GM23338 (cell line): ENCODE results near the gene MTX3. TPM values are rescaled to one million over a fixed set of nuclear protein-coding genes. Genes with fewer than 3 reads are reported as not detected.

Experiments used
- ATAC-seq: fragments of 200-7000 bp; cut with Tn5 transposase; 3 replicates; pipeline ENCODE4 v1.9.1; 2020
- DNase-seq: peaks from one replicate; pipeline ENCODE4 v3.0.0-alpha.2; 2015; ENCODE audit warnings: low spot score
- H2AFZ ChIP-seq: fragments of 200-600 bp; sonication (generic); 2 replicates; pipeline ENCODE4 v1.8.0; 2016; ENCODE audit warnings: antibody characterized with exemption, mild to moderate bottlenecking, moderate library complexity
- H3F3A ChIP-seq: fragments of 200-600 bp; sonication (generic); replicated peaks from 2 replicates; pipeline ENCODE4 v1.8.0; 2017; ENCODE audit warnings: antibody characterized with exemption, mixed run types, low read depth
- H3K27ac ChIP-seq: fragments of 200-600 bp; sonication (generic); 2 replicates; pipeline ENCODE4 v1.6.1; 2016; ENCODE audit warnings: low read depth
- H3K27me3 ChIP-seq: fragments of 200-600 bp; sonication (generic); 2 replicates; pipeline ENCODE4 v1.8.0; 2016; ENCODE audit warnings: mild to moderate bottlenecking, mixed run types, moderate library complexity; ENCODE audit not compliant: insufficient read depth
- H3K36me3 ChIP-seq: fragments of 200-600 bp; sonication (generic); 2 replicates; pipeline ENCODE4 v1.8.0; 2016; ENCODE audit warnings: mild to moderate bottlenecking; ENCODE audit not compliant: insufficient read depth
- H3K4me1 ChIP-seq: fragments of 200-600 bp; sonication (generic); 2 replicates; pipeline ENCODE4 v1.8.0; 2016; ENCODE audit warnings: mild to moderate bottlenecking, moderate library complexity; ENCODE audit not compliant: insufficient read depth
- H3K4me2 ChIP-seq: fragments of 200-600 bp; sonication (generic); 2 replicates; pipeline ENCODE4 v1.7.1; 2017; ENCODE audit warnings: mixed run types
- H3K4me3 ChIP-seq: fragments of 200-600 bp; sonication (generic); 2 replicates; pipeline ENCODE4 v1.6.1; 2016; ENCODE audit warnings: mixed run types
- H3K79me2 ChIP-seq: fragments of 200-600 bp; sonication (generic); replicated peaks from 2 replicates; pipeline ENCODE4 v1.8.0; 2017; ENCODE audit warnings: mild to moderate bottlenecking; ENCODE audit not compliant: insufficient read depth
- H3K9me2 ChIP-seq: fragments of 200-600 bp; sonication (generic); 2 replicates; pipeline ENCODE4 v1.8.0; 2017; ENCODE audit not compliant: insufficient read depth
- H4K20me1 ChIP-seq: fragments of 200-600 bp; sonication (generic); replicated peaks from 2 replicates; pipeline ENCODE4 v1.8.0; 2017; ENCODE audit warnings: mild to moderate bottlenecking; ENCODE audit not compliant: insufficient read depth
- H3K27ac Mint-ChIP-seq: 2 replicates; pipeline ENCODE4 v1.8.0; 2020; ENCODE audit warnings: inconsistent platforms, mild to moderate bottlenecking, moderate library complexity, mixed read lengths
- H3K27me3 Mint-ChIP-seq: 3 replicates; pipeline ENCODE4 v1.8.0; 2022; ENCODE audit warnings: low read depth, mild to moderate bottlenecking, moderate library complexity, mixed read lengths, inconsistent platforms; ENCODE audit not compliant: insufficient read depth, poor library complexity
- H3K36me3 Mint-ChIP-seq: 3 replicates; pipeline ENCODE4 v1.8.0; 2021; ENCODE audit warnings: low read depth, mild to moderate bottlenecking, inconsistent platforms, moderate library complexity, mixed read lengths
- H3K4me1 Mint-ChIP-seq: 3 replicates; pipeline ENCODE4 v1.8.0; 2020; ENCODE audit warnings: mild to moderate bottlenecking, inconsistent platforms, mixed read lengths
- H3K4me3 Mint-ChIP-seq: 3 replicates; pipeline ENCODE4 v1.8.0; 2021; ENCODE audit warnings: moderate library complexity, mild to moderate bottlenecking, inconsistent platforms, mixed read lengths
- H3K9me3 Mint-ChIP-seq: 3 replicates; pipeline ENCODE4 v1.8.0; 2020; ENCODE audit warnings: moderate library complexity, mild to moderate bottlenecking, inconsistent platforms, mixed read lengths
- CREB1 ChIP-seq: fragments of 250-450 bp; sonication (Bioruptor Pico); IDR thresholded peaks from 2 replicates; pipeline ENCODE4 v1.5.0; 2020; ENCODE audit warnings: low read depth, mild to moderate bottlenecking, moderate library complexity
- EZH2 ChIP-seq: fragments of 200-600 bp; sonication (generic); IDR thresholded peaks from one replicate; pipeline ENCODE4 v1.8.0; 2017; ENCODE audit warnings: antibody characterized with exemption, mild to moderate bottlenecking, low read depth; ENCODE audit not compliant: unreplicated experiment
- EZH2phosphoT487 ChIP-seq: fragments of 200-600 bp; sonication (generic); IDR thresholded peaks from one replicate; pipeline ENCODE4 v1.8.1; 2018; ENCODE audit warnings: antibody characterized with exemption; ENCODE audit not compliant: unreplicated experiment
- JUNB ChIP-seq: IDR thresholded peaks from one replicate; pipeline ENCODE4 v1.6.1; 2016; ENCODE audit warnings: antibody characterized with exemption; ENCODE audit not compliant: unreplicated experiment
- NANOG ChIP-seq: IDR thresholded peaks from 2 replicates; pipeline ENCODE4 v1.6.1; 2016; ENCODE audit warnings: antibody characterized with exemption, borderline replicate concordance
- POLR2AphosphoS5 ChIP-seq: IDR thresholded peaks from 2 replicates; pipeline ENCODE4 v1.6.1; 2016; ENCODE audit warnings: antibody characterized with exemption, low read depth
- STAT1 ChIP-seq: IDR thresholded peaks from one replicate; pipeline ENCODE4 v1.6.1; 2016; ENCODE audit warnings: antibody characterized with exemption; ENCODE audit not compliant: unreplicated experiment
- ZNF114 ChIP-seq: fragments of 250-450 bp; sonication (Bioruptor Pico); IDR thresholded peaks from 2 replicates; pipeline ENCODE4 v1.5.0; 2020; ENCODE audit warnings: mild to moderate bottlenecking, moderate library complexity
- ZNF331 ChIP-seq: fragments of 250-450 bp; sonication (Bioruptor Pico); IDR thresholded peaks from 2 replicates; pipeline ENCODE4 v1.5.0; 2020; ENCODE audit warnings: low read depth, mild to moderate bottlenecking, moderate library complexity
- polyA plus RNA-seq: library from polyadenylated mRNA; unstranded; fragments of >200 nt; fragmentation: Nextera tagmentation; extraction: Ambion mirVana; gene quantifications from 2 replicates; pipeline ENCODE4 v1.2.1, GENCODE V29; 2016
- total RNA-seq: library from RNA; depleted of rRNA; stranded (reverse); fragments of >200 nt; shearing (Covaris generic); gene quantifications from 2 replicates; pipeline ENCODE4 v1.2.3, GENCODE V29; 2014
- TF ChIP-seq, protein P1 (sequence below): IDR thresholded peaks from one replicate; pipeline ENCODE4 v1.6.1; 2018; ENCODE audit warnings: antibody characterized with exemption; ENCODE audit not compliant: unreplicated experiment
- TF ChIP-seq, protein P2 (sequence below), 2 experiments: fragments of 200-600 bp in 1 of 2; sonication (generic) in 1 of 2; conservative IDR thresholded peaks; 2 replicates each; pipeline versions ENCODE4 v1.5.1 to v1.6.1; 2016 to 2017; ENCODE audit warnings: antibody characterized with exemption in 2 of 2, low read depth in 2 of 2, mild to moderate bottlenecking in 2 of 2, moderate library complexity in 1 of 2
- TF ChIP-seq, protein P3 (sequence below): IDR thresholded peaks from 2 replicates; pipeline ENCODE4 v1.6.1; 2016; ENCODE audit warnings: antibody characterized with exemption
- TF ChIP-seq, protein P4 (sequence below): fragments of 250-450 bp; sonication (Bioruptor Pico); IDR thresholded peaks from 2 replicates; pipeline ENCODE4 v1.5.0; 2020; ENCODE audit warnings: mild to moderate bottlenecking, moderate library complexity

Gene MTX3
- total and polyA plus RNA-seq, 2 experiments from 2014 or later = 11.3 to 33.8 TPM

DNA sequence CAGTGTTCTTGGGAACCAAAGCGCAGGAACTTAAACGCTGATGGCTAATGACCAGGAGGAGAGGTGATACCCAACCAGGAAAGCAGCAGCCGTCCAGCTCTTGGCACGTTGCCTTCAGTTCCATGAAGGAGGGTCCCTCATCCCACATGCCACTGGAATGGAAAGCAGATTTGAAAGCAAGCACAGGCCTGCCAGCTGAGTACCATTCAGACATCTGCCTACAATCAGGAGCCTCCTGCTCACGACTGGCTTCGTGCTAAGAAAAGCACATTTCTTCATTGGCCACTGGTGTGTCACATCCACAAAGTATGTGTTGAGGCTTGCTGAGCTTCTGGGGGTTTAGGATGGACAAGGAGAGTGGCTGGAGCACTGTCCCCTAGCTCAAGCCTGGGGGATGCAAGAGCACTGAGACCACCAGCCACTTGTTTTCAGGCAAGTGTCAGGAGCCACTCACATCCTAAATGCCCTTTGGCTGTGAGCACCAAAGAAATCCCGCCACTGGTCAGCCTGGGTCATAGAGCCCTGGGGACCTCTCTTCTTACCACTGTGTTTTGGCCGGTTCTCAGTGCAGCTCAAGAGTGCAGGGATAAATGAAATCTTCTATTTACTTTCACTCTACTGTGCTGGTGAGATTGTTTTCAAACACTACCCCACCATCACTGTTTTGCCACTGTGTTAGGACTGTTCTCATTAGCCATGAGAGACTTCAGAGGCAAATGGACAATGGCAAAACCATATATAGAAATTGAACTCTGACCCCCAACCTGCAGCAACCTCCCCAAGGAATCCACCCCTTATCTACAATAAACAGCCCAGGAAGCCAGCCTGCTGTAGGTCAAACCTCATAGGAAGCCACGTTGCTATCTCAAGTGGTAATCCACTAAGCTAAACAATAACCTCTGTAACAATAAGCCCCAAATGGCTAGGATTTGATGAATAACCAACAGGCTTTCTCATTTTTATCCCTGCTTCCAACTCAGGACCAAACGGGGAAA lies 58.3 kb downstream of the MTX3 start:
- no peaks in the 10 kb centered on the region for H3K4me1 Mint-ChIP-seq
- TF ChIP-seq, protein P1, sequence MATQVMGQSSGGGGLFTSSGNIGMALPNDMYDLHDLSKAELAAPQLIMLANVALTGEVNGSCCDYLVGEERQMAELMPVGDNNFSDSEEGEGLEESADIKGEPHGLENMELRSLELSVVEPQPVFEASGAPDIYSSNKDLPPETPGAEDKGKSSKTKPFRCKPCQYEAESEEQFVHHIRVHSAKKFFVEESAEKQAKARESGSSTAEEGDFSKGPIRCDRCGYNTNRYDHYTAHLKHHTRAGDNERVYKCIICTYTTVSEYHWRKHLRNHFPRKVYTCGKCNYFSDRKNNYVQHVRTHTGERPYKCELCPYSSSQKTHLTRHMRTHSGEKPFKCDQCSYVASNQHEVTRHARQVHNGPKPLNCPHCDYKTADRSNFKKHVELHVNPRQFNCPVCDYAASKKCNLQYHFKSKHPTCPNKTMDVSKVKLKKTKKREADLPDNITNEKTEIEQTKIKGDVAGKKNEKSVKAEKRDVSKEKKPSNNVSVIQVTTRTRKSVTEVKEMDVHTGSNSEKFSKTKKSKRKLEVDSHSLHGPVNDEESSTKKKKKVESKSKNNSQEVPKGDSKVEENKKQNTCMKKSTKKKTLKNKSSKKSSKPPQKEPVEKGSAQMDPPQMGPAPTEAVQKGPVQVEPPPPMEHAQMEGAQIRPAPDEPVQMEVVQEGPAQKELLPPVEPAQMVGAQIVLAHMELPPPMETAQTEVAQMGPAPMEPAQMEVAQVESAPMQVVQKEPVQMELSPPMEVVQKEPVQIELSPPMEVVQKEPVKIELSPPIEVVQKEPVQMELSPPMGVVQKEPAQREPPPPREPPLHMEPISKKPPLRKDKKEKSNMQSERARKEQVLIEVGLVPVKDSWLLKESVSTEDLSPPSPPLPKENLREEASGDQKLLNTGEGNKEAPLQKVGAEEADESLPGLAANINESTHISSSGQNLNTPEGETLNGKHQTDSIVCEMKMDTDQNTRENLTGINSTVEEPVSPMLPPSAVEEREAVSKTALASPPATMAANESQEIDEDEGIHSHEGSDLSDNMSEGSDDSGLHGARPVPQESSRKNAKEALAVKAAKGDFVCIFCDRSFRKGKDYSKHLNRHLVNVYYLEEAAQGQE = no peak
- no peak for TF ChIP-seq JUNB
- no peak for TF ChIP-seq STAT1
- no peak for TF ChIP-seq CREB1 (CRISPR knock-in tag)
- TF ChIP-seq, protein P2, sequence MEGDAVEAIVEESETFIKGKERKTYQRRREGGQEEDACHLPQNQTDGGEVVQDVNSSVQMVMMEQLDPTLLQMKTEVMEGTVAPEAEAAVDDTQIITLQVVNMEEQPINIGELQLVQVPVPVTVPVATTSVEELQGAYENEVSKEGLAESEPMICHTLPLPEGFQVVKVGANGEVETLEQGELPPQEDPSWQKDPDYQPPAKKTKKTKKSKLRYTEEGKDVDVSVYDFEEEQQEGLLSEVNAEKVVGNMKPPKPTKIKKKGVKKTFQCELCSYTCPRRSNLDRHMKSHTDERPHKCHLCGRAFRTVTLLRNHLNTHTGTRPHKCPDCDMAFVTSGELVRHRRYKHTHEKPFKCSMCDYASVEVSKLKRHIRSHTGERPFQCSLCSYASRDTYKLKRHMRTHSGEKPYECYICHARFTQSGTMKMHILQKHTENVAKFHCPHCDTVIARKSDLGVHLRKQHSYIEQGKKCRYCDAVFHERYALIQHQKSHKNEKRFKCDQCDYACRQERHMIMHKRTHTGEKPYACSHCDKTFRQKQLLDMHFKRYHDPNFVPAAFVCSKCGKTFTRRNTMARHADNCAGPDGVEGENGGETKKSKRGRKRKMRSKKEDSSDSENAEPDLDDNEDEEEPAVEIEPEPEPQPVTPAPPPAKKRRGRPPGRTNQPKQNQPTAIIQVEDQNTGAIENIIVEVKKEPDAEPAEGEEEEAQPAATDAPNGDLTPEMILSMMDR (conservative IDR thresholded peaks at IDR 0.05; ENCODE audit: low read depth in 2 of 2) = no peak
- TF ChIP-seq, protein P3, sequence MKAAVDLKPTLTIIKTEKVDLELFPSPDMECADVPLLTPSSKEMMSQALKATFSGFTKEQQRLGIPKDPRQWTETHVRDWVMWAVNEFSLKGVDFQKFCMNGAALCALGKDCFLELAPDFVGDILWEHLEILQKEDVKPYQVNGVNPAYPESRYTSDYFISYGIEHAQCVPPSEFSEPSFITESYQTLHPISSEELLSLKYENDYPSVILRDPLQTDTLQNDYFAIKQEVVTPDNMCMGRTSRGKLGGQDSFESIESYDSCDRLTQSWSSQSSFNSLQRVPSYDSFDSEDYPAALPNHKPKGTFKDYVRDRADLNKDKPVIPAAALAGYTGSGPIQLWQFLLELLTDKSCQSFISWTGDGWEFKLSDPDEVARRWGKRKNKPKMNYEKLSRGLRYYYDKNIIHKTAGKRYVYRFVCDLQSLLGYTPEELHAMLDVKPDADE = no peak
- TF ChIP-seq EZH2phosphoT487 = no peak
- no peak for TF ChIP-seq ZNF114
- TF ChIP-seq EZH2 = no peak
- TF ChIP-seq, protein P4, sequence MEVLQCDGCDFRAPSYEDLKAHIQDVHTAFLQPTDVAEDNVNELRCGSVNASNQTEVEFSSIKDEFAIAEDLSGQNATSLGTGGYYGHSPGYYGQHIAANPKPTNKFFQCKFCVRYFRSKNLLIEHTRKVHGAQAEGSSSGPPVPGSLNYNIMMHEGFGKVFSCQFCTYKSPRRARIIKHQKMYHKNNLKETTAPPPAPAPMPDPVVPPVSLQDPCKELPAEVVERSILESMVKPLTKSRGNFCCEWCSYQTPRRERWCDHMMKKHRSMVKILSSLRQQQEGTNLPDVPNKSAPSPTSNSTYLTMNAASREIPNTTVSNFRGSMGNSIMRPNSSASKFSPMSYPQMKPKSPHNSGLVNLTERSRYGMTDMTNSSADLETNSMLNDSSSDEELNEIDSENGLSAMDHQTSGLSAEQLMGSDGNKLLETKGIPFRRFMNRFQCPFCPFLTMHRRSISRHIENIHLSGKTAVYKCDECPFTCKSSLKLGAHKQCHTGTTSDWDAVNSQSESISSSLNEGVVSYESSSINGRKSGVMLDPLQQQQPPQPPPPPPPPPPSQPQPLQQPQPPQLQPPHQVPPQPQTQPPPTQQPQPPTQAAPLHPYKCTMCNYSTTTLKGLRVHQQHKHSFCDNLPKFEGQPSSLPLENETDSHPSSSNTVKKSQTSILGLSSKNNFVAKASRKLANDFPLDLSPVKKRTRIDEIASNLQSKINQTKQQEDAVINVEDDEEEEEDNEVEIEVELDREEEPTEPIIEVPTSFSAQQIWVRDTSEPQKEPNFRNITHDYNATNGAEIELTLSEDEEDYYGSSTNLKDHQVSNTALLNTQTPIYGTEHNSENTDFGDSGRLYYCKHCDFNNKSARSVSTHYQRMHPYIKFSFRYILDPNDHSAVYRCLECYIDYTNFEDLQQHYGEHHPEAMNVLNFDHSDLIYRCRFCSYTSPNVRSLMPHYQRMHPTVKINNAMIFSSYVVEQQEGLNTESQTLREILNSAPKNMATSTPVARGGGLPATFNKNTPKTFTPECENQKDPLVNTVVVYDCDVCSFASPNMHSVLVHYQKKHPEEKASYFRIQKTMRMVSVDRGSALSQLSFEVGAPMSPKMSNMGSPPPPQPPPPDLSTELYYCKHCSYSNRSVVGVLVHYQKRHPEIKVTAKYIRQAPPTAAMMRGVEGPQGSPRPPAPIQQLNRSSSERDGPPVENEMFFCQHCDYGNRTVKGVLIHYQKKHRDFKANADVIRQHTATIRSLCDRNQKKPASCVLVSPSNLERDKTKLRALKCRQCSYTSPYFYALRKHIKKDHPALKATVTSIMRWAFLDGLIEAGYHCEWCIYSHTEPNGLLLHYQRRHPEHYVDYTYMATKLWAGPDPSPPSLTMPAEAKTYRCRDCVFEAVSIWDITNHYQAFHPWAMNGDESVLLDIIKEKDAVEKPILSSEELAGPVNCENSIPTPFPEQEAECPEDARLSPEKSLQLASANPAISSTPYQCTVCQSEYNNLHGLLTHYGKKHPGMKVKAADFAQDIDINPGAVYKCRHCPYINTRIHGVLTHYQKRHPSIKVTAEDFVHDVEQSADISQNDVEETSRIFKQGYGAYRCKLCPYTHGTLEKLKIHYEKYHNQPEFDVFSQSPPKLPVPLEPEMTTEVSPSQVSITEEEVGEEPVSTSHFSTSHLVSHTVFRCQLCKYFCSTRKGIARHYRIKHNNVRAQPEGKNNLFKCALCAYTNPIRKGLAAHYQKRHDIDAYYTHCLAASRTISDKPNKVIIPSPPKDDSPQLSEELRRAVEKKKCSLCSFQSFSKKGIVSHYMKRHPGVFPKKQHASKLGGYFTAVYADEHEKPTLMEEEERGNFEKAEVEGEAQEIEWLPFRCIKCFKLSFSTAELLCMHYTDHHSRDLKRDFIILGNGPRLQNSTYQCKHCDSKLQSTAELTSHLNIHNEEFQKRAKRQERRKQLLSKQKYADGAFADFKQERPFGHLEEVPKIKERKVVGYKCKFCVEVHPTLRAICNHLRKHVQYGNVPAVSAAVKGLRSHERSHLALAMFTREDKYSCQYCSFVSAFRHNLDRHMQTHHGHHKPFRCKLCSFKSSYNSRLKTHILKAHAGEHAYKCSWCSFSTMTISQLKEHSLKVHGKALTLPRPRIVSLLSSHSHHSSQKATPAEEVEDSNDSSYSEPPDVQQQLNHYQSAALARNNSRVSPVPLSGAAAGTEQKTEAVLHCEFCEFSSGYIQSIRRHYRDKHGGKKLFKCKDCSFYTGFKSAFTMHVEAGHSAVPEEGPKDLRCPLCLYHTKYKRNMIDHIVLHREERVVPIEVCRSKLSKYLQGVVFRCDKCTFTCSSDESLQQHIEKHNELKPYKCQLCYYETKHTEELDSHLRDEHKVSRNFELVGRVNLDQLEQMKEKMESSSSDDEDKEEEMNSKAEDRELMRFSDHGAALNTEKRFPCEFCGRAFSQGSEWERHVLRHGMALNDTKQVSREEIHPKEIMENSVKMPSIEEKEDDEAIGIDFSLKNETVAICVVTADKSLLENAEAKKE (CRISPR knock-in tag) = no peak
- TF ChIP-seq NANOG = no peak
- TF ChIP-seq ZNF331 (CRISPR knock-in tag) = no peak
- TF ChIP-seq POLR2AphosphoS5 = no peak
- Histone ChIP-seq H3K27ac (no peak overlapping the region), H4K20me1 (no peaks in the 10 kb centered on the region), H3F3A (no peaks in the 10 kb centered on the region), H3K4me3 (no peak overlapping the region), H3K9me2 (no peaks in the 10 kb centered on the region), H3K4me1 (no peaks in the 10 kb centered on the region), H3K36me3 (no peaks in the 10 kb centered on the region), H3K79me2 (no peaks in the 10 kb centered on the region), H3K4me2 (no peak overlapping the region), H2AFZ (no peak overlapping the region; the same call in 1 of the 2 replicates), H3K27me3 (no peaks in the 10 kb centered on the region)
- ATAC-seq (no peak), DNase-seq (no peak)
- no peak overlapping the region for H3K27ac Mint-ChIP-seq
- no peak overlapping the region for H3K4me3 Mint-ChIP-seq
- H3K27me3 Mint-ChIP-seq = no peaks in the 10 kb centered on the region
- no peaks in the 10 kb centered on the region for H3K36me3 Mint-ChIP-seq
- no peaks in the 10 kb centered on the region for H3K9me3 Mint-ChIP-seq
